Cerebellar nuclear complex (tissue), 1 donor: Measurements from ENCODE around the gene NUFIP1.
"Not testable (repeated sequence)": the region's sequence is repeated elsewhere in the genome, so short reads cannot be mapped to it uniquely, and the experiment has no call there.

ENCODE experiments used
- DNase-seq, 2 experiments: peaks; one replicate each; lab custom pipeline; 2025; lab: John Stamatoyannopoulos, UW

The NUFIP1 gene

GRCh38 chr13:44919104-44919804 lies 70.0 kb downstream of the NUFIP1 start:
- DNase-seq, result no peak

GRCh38 chr13:44918326-44919103 lies 70.8 kb downstream of the NUFIP1 start:
- DNase-seq, result peak in 1 of 2 experiments; percentile 84

- DNase-seq, result peak; percentile 23 to 91
These were observed 71.5 kb downstream of the NUFIP1 start for GRCh38 chr13:44917589-44918325.

GRCh38 chr13:44912278-44913016 lies 76.8 kb downstream of the NUFIP1 start:
- DNase-seq, result no peak

GRCh38 chr13:44908712-44909111 lies 80.6 kb downstream of the NUFIP1 start:
- DNase-seq, result no peak

- DNase-seq, result no peak
These were observed 81.0 kb downstream of the NUFIP1 start for GRCh38 chr13:44908266-44908665.

GRCh38 chr13:44906713-44907112 lies 82.6 kb downstream of the NUFIP1 start:
- DNase-seq, result no peak

- DNase-seq, result no peak
These were observed 83.0 kb downstream of the NUFIP1 start for GRCh38 chr13:44906230-44906629.

GRCh38 chr13:44905556-44905955 lies 83.7 kb downstream of the NUFIP1 start:
- no peak for DNase-seq

- no peak for DNase-seq
These were observed 84.3 kb downstream of the NUFIP1 start for GRCh38 chr13:44904967-44905366.

- no peak for DNase-seq
These were observed 85.7 kb downstream of the NUFIP1 start for GRCh38 chr13:44903574-44903985.

GRCh38 chr13:44902738-44903137 lies 86.5 kb downstream of the NUFIP1 start:
- no peak for DNase-seq

GRCh38 chr13:44899967-44900366 lies 89.3 kb downstream of the NUFIP1 start:
- no peak for DNase-seq

- not testable (repeated sequence) for DNase-seq
These were observed 91.0 kb downstream of the NUFIP1 start for GRCh38 chr13:44898308-44898707.

- DNase-seq, result no peak
These were observed 93.3 kb downstream of the NUFIP1 start for GRCh38 chr13:44895953-44896335.

- no peak for DNase-seq
These were observed 93.9 kb downstream of the NUFIP1 start for GRCh38 chr13:44895264-44895952.

- no peak for DNase-seq
These were observed 95.1 kb downstream of the NUFIP1 start for GRCh38 chr13:44894001-44894770.
